Testis (tissue), 3 donors: Measurements from ENCODE around the gene INTS3. TPM values are rescaled to one million over a fixed set of nuclear protein-coding genes. Genes with fewer than 3 reads are reported as not detected.

Source experiments
- DNase-seq: peaks from one replicate; pipeline ENCODE4 v3.0.0-alpha.2; 2019
- H3K27ac ChIP-seq, 2 donors: fragments of 200-600 bp; sonication (generic); one replicate each; pipeline ENCODE4 v1.5.1; 2019
- H3K27me3 ChIP-seq: fragments of 200-600 bp; sonication (generic); one replicate; pipeline ENCODE4 v1.5.1; 2019
- H3K36me3 ChIP-seq: fragments of 200-600 bp; sonication (generic); one replicate; pipeline ENCODE4 v1.5.1; 2017; ENCODE audit warnings: low read depth; ENCODE audit errors: missing control alignments
- H3K4me1 ChIP-seq: fragments of 200-600 bp; sonication (generic); one replicate; pipeline ENCODE4 v1.5.1; 2019
- H3K4me3 ChIP-seq, 2 donors: fragments of 200-600 bp; sonication (generic); one replicate each; pipeline ENCODE4 v1.5.1; 2017 to 2019
- H3K9me3 ChIP-seq: fragments of 200-600 bp; sonication (generic); one replicate; pipeline ENCODE4 v1.5.1; 2017
- CTCF ChIP-seq, 3 experiments: fragments of 450-650 bp in 2 of 3; fragments of 200-600 bp in 1 of 3; sonication (generic) in 1 of 3; IDR thresholded peaks; one replicate each; pipeline ENCODE4 v1.5.1; 2016 to 2019; ENCODE audit warnings: antibody characterized with exemption in 3 of 3, mild to moderate bottlenecking in 2 of 3, moderate library complexity in 1 of 3
- POLR2A ChIP-seq: fragments of 450-650 bp; IDR thresholded peaks from one replicate; pipeline ENCODE4 v1.6.1; 2017; ENCODE audit warnings: antibody characterized with exemption, mild to moderate bottlenecking, moderate library complexity
- WGBS, 2 donors: methylation state at CpG; one replicate each; pipeline ENCODE4 v1.1.5; 2018; 5-methylcytosine and 5-hydroxymethylcytosine counted together
- intact Hi-C: fragments of 100-400 bp; cut with DNase I; formaldehyde crosslinking; loops from one replicate; pipeline ENCODE4 v1.15.1; 2023; ENCODE audit warnings: low total_unique reads
- polyA plus RNA-seq: library from polyadenylated mRNA; stranded (reverse); fragments of 350-450 nt; fragmentation: Illumina TruSeq; extraction: RNeasy Lipid Tissue Mini Kit (QIAGEN cat#74804); gene quantifications from one replicate; pipeline ENCODE4 v1.2.3, GENCODE V29; 2014; ENCODE audit warnings: low read depth, low replicate concordance; ENCODE audit not compliant: insufficient read depth
- total RNA-seq, 2 donors: library from RNA; depleted of rRNA; stranded (reverse); fragments of >200 nt; gene quantifications; one replicate each; pipeline ENCODE4 v1.2.3, GENCODE V29; 2016

Gene INTS3
- total and polyA plus RNA-seq, 3 donors from 2014 or later: 66.1 to 121 (median 113) TPM

DNA sequence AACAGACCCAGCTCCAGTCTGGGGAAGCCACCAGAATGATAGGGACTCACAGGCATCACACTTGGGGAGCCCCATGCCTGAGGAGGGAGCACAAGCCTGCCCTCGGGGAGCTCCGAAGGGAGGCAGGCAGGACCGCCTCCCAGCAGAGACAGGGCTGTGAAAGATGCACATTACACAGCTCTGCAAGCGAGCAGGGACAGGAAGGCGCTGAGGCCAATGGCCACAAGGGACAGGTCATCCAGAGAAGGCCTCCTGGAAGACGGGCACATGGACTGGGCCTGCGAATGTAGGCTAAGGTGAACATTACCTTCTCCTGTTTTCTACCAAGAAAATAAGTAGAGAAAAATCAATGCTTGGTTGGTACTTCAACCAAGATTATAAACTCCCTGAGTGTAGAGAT, 45.1 kb upstream of the INTS3 start:
- Histone ChIP-seq H3K9me3 (no peaks in the 10 kb centered on the region), H3K36me3 (no peaks in the 10 kb centered on the region), H3K4me3 (no peak overlapping the region), H3K27me3 (no peaks in the 10 kb centered on the region), H3K27ac (no peak overlapping the region), H3K4me1 (peaks cover 15% of the 10 kb centered on the region)
- WGBS, 2 donors: 91 to 94% methylated on average over 7 of the region's 7 CpGs
- intact Hi-C loops: loop anchor here (5.0 kb wide), 1 partner anchor 65 kb away; no protein-coding TSS in a partner anchor
- TF ChIP-seq CTCF (IDR thresholded peaks at IDR 0.05) (no peak), POLR2A (no peak)
- DNase-seq: no peak

DNA sequence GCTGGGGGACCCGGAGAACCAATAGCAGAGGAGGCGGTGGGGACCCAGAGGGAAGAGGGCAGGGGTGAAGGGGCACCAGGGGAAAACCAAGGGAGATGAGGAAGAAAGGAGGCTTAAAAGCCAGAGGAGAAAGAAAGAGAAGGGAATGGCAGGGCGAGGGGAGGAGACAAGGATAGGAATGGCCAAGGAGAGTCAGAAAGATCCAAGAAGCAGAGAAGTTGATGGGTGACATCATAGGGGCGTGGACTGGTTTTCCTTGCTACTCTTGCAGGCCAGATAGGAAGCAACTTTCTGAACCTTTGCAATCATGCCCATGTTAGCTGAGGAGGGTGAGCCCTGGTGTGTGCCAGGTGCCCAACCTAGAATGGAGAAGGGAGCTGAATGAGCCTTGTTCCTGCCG, 44.0 kb upstream of the INTS3 start:
- Histone ChIP-seq H3K4me3 (no peak overlapping the region), H3K36me3 (no peaks in the 10 kb centered on the region), H3K9me3 (no peaks in the 10 kb centered on the region), H3K27ac (no peak overlapping the region), H3K4me1 (peaks cover 5% of the 10 kb centered on the region), H3K27me3 (no peaks in the 10 kb centered on the region)
- TF ChIP-seq CTCF (IDR thresholded peaks at IDR 0.05) (no peak), POLR2A (no peak)
- WGBS, 2 donors: 91 to 93% methylated on average over 5 of the region's 5 CpGs
- no peak for DNase-seq
- intact Hi-C loops: loop anchor here (5.0 kb wide), 1 partner anchor 63 kb away; no protein-coding TSS in a partner anchor

DNA sequence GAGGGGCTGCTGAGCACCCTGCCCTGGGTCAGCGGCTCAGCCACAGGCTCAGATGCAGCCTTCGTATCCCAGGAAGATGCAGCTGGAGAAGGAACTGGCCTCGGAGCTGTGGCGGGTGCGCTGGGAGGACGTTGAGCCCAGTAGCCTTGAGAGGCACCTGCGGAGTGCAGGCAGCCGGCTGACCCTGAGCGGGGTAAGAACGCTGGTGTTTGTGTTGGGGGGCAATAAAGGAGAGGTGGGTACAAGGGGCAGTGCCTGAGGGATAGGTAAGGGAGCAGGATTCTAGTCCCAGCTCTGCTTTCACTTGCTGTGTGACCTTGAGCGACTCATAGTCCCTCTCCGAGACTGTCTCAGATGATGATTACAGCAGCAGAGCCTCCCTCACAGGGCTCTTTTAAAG, 43.0 kb upstream of the INTS3 start:
- DNase-seq: no peak
- Histone ChIP-seq H3K36me3 (no peaks in the 10 kb centered on the region), H3K9me3 (no peaks in the 10 kb centered on the region), H3K4me1 (peaks cover under 1% of the 10 kb centered on the region), H3K27ac (no peak overlapping the region), H3K4me3 (no peak overlapping the region), H3K27me3 (no peaks in the 10 kb centered on the region)
- 61 to 74% methylated on average over 12 of the region's 12 CpGs for WGBS, 2 donors
- TF ChIP-seq POLR2A: no peak
- TF ChIP-seq CTCF (IDR thresholded peaks at IDR 0.05): no peak
- intact Hi-C loops: loop anchor here (5.0 kb wide), 1 partner anchor 62 kb away; no protein-coding TSS in a partner anchor

- TF ChIP-seq POLR2A (no peak), CTCF (IDR thresholded peaks at IDR 0.05) (no peak)
- no peaks in the 10 kb centered on the region for H3K36me3 ChIP-seq
- 87 to 88% methylated on average over 11 of the region's 11 CpGs for WGBS, 2 donors
These were observed 42.1 kb upstream of the INTS3 start for GRCh38 chr1:153685544-153686340.

More at GRCh38 chr1:153685544-153686340, 42.1 kb upstream of the INTS3 start:
- no peaks in the 10 kb centered on the region for H3K4me1 ChIP-seq
- no peak overlapping the region for H3K27ac ChIP-seq
- H3K9me3 ChIP-seq: no peaks in the 10 kb centered on the region
- intact Hi-C loops: no loop called here
- DNase-seq: no peak
- H3K4me3 ChIP-seq: no peak overlapping the region
- H3K27me3 ChIP-seq: no peaks in the 10 kb centered on the region
